Smooth muscle cell of trachea (primary cell): ENCODE results near the gene CYP26A1. TPM values are rescaled to one million over a fixed set of nuclear protein-coding genes. Genes with fewer than 3 reads are reported as not detected.

ENCODE experiments used
- total RNA-seq: library from RNA; depleted of rRNA; stranded (reverse); fragments of >200 nt; gene quantifications from 2 replicates; pipeline ENCODE4 v1.2.1, GENCODE V29; 2014

CYP26A1 gene
- not detected in 2 replicates for total RNA-seq

GRCh38 chr10:93073539-93074146, at the start of gene CYP26A1:
TSS of gene CYP26A1 (plus strand) at chr10:93073893. CDS start at chr10:93073935, 42 bp downstream.

GRCh38 chr10:93059975-93060886, 13.5 kb upstream of the CYP26A1 start, which contains the start of gene CYP26C1:
TSS of gene CYP26C1 (plus strand) at chr10:93060798. CDS start at chr10:93061264, 466 bp downstream.

Other genes with a start within 250 kb of the CYP26A1 start
- 12.2 and 15.9 TPM in 2 replicates for gene EXOC6, start 225.4 kb upstream of the CYP26A1 start, total RNA-seq
- gene CYP26C1, start 13.1 kb upstream of the CYP26A1 start, total RNA-seq, result under 0.01 TPM in 1 of 2 replicates, not detected in the other